SK-N-SH (cell line): ENCODE results near the gene XIRP2.

ENCODE experiments used
- CTCF ChIP-seq: fragments of 200-600 bp; sonication (generic); IDR thresholded peaks from 2 replicates; pipeline ENCODE4 v1.6.1; 2017; ENCODE audit warnings: antibody characterized with exemption, mild to moderate bottlenecking, moderate library complexity
- MAX ChIP-seq: IDR thresholded peaks from 2 replicates; pipeline ENCODE4 v1.4.0; 2012; ENCODE audit warnings: low read depth
- MEF2A ChIP-seq: IDR thresholded peaks from 2 replicates; pipeline ENCODE4 v1.4.0; 2012; ENCODE audit warnings: low read depth, borderline replicate concordance
- PBX3 ChIP-seq: IDR thresholded peaks from 2 replicates; pipeline ENCODE4; 2012
- REST ChIP-seq: IDR thresholded peaks from 2 replicates; pipeline ENCODE4 v1.6.1; 2012; ENCODE audit warnings: mild to moderate bottlenecking, low read depth, low read length, moderate library complexity
- SMC3 ChIP-seq: IDR thresholded peaks from 2 replicates; pipeline ENCODE4 v1.6.1; 2012; ENCODE audit warnings: low read depth, low read length, improper control_type of control experiment
- TCF12 ChIP-seq: IDR thresholded peaks from 2 replicates; pipeline ENCODE4 v1.4.0; 2012

- TF ChIP-seq CTCF (no peak), REST (no peak), SMC3 (no peak), PBX3 (peak; percentile 62), MEF2A (no peak), TCF12 (peak; percentile 34; the same call in 1 of the 2 replicates), MAX (no peak)
Observed at GRCh38 chr2:167144179-167144898, 256.1 kb downstream of the XIRP2 start.
